ENCODE results near the gene KPNA6. TPM values are rescaled to one million over a fixed set of nuclear protein-coding genes. Genes with fewer than 3 reads are reported as not detected.
"Not testable (repeated sequence)": the region's sequence is repeated elsewhere in the genome, so short reads cannot be mapped to it uniquely, and the experiment has no call there.

The KPNA6 gene
- total RNA-seq, 1 donor from 2014 or later: 70.3 TPM

- ATAC-seq (no peak), DNase-seq (ENCODE audit: missing footprints) (no peak)
- intact Hi-C loops (cut with DNase I): no loop called here
Measured at GRCh38 chr1:32127409-32128198, 19.7 kb downstream of the KPNA6 start.

GRCh38 chr1:32128479-32128878 is 20.6 kb downstream of the KPNA6 start:
- DNase-seq (ENCODE audit: missing footprints): no peak
- intact Hi-C loops (cut with DNase I): no loop called here

GRCh38 chr1:32128964-32129363 is 21.1 kb downstream of the KPNA6 start:
- ATAC-seq (no peak), DNase-seq (ENCODE audit: missing footprints) (no peak)
- intact Hi-C loops (cut with DNase I): no loop called here

More at GRCh38 chr1:32128479-32128878, 20.6 kb downstream of the KPNA6 start:
- no peak for ATAC-seq

GRCh38 chr1:32133950-32134280 is 26.1 kb downstream of the KPNA6 start:
- intact Hi-C loops (cut with DNase I); ATAC-seq; DNase-seq (ENCODE audit: missing footprints): not testable (repeated sequence)

- intact Hi-C loops (cut with DNase I): no loop called here
- no peak for DNase-seq (ENCODE audit: missing footprints)
- no peak for ATAC-seq
Measured at GRCh38 chr1:32137111-32137510, 29.3 kb downstream of the KPNA6 start.

GRCh38 chr1:32138965-32139364 is 31.1 kb downstream of the KPNA6 start:
- intact Hi-C loops (cut with DNase I): no loop called here
- DNase-seq (ENCODE audit: missing footprints): no peak
- no peak for ATAC-seq

GRCh38 chr1:32142446-32143301 is 34.8 kb downstream of the KPNA6 start:
- DNase-seq (ENCODE audit: missing footprints) (no peak), ATAC-seq (peak; percentile 94)
- intact Hi-C loops (cut with DNase I): no loop called here

GRCh38 chr1:32143302-32143695 is 35.4 kb downstream of the KPNA6 start:
- DNase-seq (ENCODE audit: missing footprints); ATAC-seq; intact Hi-C loops (cut with DNase I): not testable (repeated sequence)

GRCh38 chr1:32144033-32144432 is 36.2 kb downstream of the KPNA6 start:
- no peak for ATAC-seq
- DNase-seq (ENCODE audit: missing footprints): no peak
- intact Hi-C loops (cut with DNase I): no loop called here

GRCh38 chr1:32147799-32148198 is 39.9 kb downstream of the KPNA6 start:
- ATAC-seq; DNase-seq (ENCODE audit: missing footprints); intact Hi-C loops (cut with DNase I): not testable (repeated sequence)

GRCh38 chr1:32150847-32151246 is 43.0 kb downstream of the KPNA6 start:
- ATAC-seq: no peak
- DNase-seq (ENCODE audit: missing footprints): no peak
- intact Hi-C loops (cut with DNase I): no loop called here

- ATAC-seq (no peak), DNase-seq (ENCODE audit: missing footprints) (no peak)
- intact Hi-C loops (cut with DNase I): no loop called here
Measured at GRCh38 chr1:32151319-32151787, 43.5 kb downstream of the KPNA6 start.

- DNase-seq (ENCODE audit: missing footprints) (no peak), ATAC-seq (no peak)
- intact Hi-C loops (cut with DNase I): no loop called here
Measured at GRCh38 chr1:32159189-32159588, 51.3 kb downstream of the KPNA6 start.

- intact Hi-C loops (cut with DNase I): no loop called here
- no peak for ATAC-seq
Measured at GRCh38 chr1:32163405-32163804, 55.5 kb downstream of the KPNA6 start.

GRCh38 chr1:32165633-32166032 is 57.8 kb downstream of the KPNA6 start:
- ATAC-seq; intact Hi-C loops (cut with DNase I); DNase-seq (ENCODE audit: missing footprints): not testable (repeated sequence)

More at GRCh38 chr1:32163405-32163804, 55.5 kb downstream of the KPNA6 start:
- DNase-seq (ENCODE audit: missing footprints): no peak

GRCh38 chr1:32170991-32171390 is 63.1 kb downstream of the KPNA6 start:
- intact Hi-C loops (cut with DNase I): no loop called here
- DNase-seq (ENCODE audit: missing footprints) (no peak), ATAC-seq (no peak)

- ATAC-seq (no peak), DNase-seq (ENCODE audit: missing footprints) (no peak)
- intact Hi-C loops (cut with DNase I): no loop called here
Measured at GRCh38 chr1:32172621-32173245, 64.9 kb downstream of the KPNA6 start.

GRCh38 chr1:32178380-32179192 is 70.7 kb downstream of the KPNA6 start:
- intact Hi-C loops (cut with DNase I): loop anchor here (1.0 to 5.0 kb wide), 2 partner anchors 70 to 106 kb away; partner anchors contain the start of genes KPNA6 and TMEM39B
- ATAC-seq (no peak), DNase-seq (ENCODE audit: missing footprints) (no peak)

GRCh38 chr1:32179193-32179442 is 71.3 kb downstream of the KPNA6 start:
- intact Hi-C loops (cut with DNase I): loop anchor here (1.0 to 5.0 kb wide), 2 partner anchors 71 to 107 kb away; partner anchors contain the start of genes KPNA6 and TMEM39B
- ATAC-seq: peak; percentile 23
- DNase-seq (ENCODE audit: missing footprints): no peak
